GM10266 (cell line): ENCODE results near the gene CFAP61.

ENCODE experiments used
- DNase-seq: peaks from one replicate; pipeline ENCODE4 v3.0.0; 2012; ENCODE audit errors: extremely low spot score
- TF ChIP-seq, protein P1 (sequence below): IDR thresholded peaks from 2 replicates; pipeline ENCODE4 v1.5.1; 2012; ENCODE audit warnings: mild to moderate bottlenecking, low read depth; ENCODE audit not compliant: control insufficient read depth, insufficient read depth; ENCODE audit errors: missing control alignments

The CFAP61 gene

GRCh38 chr20:20070871-20071726 lies 18.8 kb downstream of the CFAP61 start:
- DNase-seq, result no peak
- TF ChIP-seq, protein P1, sequence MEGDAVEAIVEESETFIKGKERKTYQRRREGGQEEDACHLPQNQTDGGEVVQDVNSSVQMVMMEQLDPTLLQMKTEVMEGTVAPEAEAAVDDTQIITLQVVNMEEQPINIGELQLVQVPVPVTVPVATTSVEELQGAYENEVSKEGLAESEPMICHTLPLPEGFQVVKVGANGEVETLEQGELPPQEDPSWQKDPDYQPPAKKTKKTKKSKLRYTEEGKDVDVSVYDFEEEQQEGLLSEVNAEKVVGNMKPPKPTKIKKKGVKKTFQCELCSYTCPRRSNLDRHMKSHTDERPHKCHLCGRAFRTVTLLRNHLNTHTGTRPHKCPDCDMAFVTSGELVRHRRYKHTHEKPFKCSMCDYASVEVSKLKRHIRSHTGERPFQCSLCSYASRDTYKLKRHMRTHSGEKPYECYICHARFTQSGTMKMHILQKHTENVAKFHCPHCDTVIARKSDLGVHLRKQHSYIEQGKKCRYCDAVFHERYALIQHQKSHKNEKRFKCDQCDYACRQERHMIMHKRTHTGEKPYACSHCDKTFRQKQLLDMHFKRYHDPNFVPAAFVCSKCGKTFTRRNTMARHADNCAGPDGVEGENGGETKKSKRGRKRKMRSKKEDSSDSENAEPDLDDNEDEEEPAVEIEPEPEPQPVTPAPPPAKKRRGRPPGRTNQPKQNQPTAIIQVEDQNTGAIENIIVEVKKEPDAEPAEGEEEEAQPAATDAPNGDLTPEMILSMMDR, result no peak

DNA sequence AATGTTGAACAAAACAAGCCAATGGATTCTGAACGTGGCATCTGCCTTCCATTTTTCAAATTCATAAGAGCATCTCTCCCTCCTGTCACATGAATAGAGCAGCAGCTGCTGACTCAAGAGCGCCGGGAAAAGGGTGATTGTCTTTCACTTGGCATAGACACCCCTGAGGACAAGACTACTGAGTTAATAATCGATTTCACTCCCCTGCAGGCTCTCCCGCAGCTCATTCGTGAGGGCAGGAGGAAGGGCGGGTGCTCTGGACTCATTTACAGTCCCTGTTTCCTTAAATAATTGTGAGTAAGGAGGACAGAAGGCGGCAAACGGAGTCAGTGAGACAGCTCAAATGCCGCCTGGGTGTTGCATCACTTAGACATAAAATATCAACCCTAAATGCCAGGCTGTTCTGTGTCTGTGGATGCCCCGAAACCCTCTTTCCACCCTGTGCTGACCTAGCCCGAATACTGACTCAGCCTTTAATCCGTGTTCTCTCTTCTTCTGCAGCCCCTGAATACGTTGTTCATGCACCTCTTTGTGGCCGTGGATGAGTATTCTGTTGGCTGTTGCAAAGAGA lies 21.6 kb downstream of the CFAP61 start:
- TF ChIP-seq, protein P1, result no peak
- no peak for DNase-seq

GRCh38 chr20:20075032-20075431 lies 22.7 kb downstream of the CFAP61 start:
- DNase-seq, result no peak
- TF ChIP-seq, protein P1, result no peak

DNA sequence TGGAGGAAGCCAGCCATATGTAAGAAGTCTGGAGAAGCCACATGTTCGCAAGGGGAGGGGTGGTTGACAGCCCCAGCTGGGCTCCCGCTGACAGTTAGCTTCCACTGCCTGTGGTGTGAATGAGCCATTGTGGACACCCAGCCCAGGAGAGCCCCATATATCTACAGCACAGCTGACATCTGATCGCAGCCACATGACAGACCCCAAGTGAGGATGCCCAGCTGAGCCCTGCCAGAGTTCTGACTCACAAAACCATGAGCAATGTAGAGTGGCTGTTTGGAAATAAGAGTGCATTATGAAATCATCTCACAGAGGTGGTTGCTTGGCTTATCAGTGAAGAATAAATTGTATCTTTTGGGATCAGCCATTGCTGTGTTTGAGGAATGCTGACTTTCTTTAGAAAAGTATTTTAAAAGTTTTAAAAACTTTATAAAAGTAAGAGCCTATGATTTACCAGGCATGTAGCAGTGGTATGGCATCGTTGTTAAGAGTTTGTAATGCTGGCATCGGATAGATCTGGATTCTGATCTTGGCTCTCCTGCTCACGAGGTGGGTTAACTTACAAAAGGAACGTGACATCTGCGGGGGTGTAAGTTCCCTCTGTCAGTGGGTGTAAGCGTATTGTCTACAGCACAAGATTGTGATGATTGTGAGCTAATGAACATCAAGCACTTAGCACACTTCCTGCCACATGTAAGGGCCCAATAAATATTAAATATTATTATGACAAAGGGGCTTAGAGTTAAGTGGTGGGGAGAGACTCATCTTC lies 24.1 kb downstream of the CFAP61 start:
- TF ChIP-seq, protein P1, result no peak
- no peak for DNase-seq

DNA sequence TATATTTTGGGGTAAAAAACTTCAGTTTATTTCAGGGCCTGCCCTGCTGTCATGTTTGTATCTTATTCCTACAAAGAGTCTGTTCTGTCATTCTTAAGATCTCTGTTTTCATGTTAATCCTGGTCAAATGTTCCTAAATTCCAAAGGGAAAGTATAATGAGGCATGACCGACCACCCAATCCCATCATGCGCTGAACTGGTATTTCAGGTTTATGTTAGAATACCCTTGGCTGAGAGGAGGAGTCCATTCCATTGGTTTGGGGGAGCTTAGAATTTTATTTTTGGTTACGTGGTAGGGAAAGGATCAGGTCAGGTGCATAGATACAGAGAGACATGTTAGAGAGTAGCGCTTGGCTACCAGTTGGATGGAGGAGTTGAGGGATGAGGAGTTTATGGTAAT lies 25.7 kb downstream of the CFAP61 start:
- TF ChIP-seq, protein P1, result no peak
- no peak for DNase-seq

GRCh38 chr20:20079102-20079784 lies 26.9 kb downstream of the CFAP61 start:
- TF ChIP-seq, protein P1, result no peak
- DNase-seq, result no peak

DNA sequence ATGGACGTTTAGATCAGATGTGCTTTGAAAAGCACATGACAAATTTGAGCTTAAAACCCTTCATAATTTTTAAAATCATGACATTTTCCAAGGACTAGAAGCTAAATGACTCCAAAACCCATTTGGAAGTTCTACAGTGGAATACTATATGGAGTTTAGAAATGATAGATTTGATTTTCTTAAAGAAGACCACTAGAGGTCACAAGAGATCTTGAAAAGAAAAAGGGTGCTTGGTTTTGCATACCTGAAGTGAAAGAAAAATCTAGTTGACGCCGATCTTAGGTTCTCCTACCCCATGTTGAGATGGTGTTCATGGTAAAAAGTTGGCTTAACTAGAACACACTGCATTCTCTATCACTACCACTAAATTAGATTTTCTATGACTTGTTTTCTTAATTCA lies 31.5 kb downstream of the CFAP61 start:
- TF ChIP-seq, protein P1, result peak; percentile 35
- peak; percentile 32 for DNase-seq
